ENCODE data around the gene MAB21L3.

- TF ChIP-seq, protein P1, sequence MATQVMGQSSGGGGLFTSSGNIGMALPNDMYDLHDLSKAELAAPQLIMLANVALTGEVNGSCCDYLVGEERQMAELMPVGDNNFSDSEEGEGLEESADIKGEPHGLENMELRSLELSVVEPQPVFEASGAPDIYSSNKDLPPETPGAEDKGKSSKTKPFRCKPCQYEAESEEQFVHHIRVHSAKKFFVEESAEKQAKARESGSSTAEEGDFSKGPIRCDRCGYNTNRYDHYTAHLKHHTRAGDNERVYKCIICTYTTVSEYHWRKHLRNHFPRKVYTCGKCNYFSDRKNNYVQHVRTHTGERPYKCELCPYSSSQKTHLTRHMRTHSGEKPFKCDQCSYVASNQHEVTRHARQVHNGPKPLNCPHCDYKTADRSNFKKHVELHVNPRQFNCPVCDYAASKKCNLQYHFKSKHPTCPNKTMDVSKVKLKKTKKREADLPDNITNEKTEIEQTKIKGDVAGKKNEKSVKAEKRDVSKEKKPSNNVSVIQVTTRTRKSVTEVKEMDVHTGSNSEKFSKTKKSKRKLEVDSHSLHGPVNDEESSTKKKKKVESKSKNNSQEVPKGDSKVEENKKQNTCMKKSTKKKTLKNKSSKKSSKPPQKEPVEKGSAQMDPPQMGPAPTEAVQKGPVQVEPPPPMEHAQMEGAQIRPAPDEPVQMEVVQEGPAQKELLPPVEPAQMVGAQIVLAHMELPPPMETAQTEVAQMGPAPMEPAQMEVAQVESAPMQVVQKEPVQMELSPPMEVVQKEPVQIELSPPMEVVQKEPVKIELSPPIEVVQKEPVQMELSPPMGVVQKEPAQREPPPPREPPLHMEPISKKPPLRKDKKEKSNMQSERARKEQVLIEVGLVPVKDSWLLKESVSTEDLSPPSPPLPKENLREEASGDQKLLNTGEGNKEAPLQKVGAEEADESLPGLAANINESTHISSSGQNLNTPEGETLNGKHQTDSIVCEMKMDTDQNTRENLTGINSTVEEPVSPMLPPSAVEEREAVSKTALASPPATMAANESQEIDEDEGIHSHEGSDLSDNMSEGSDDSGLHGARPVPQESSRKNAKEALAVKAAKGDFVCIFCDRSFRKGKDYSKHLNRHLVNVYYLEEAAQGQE (IDR thresholded peaks at IDR 0.05; ENCODE audit: low read depth), result no peak
- TF ChIP-seq MAX (IDR thresholded peaks at IDR 0.05), result no peak
- TF ChIP-seq CREB1 (IDR thresholded peaks at IDR 0.05; ENCODE audit: low read depth), result no peak
- TF ChIP-seq EP300 (IDR thresholded peaks at IDR 0.05; ENCODE audit: borderline replicate concordance), result no peak
- TF ChIP-seq, protein P2, sequence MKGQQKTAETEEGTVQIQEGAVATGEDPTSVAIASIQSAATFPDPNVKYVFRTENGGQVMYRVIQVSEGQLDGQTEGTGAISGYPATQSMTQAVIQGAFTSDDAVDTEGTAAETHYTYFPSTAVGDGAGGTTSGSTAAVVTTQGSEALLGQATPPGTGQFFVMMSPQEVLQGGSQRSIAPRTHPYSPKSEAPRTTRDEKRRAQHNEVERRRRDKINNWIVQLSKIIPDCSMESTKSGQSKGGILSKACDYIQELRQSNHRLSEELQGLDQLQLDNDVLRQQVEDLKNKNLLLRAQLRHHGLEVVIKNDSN (IDR thresholded peaks at IDR 0.05), result no peak
- TF ChIP-seq RAD21 (IDR thresholded peaks at IDR 0.05; ENCODE audit: low read depth), result no peak
- no peak for TF ChIP-seq TCF12 (IDR thresholded peaks at IDR 0.05; ENCODE audit: low read depth)
- TF ChIP-seq TAF1 (IDR thresholded peaks at IDR 0.05; ENCODE audit: low read depth), result no peak
- TF ChIP-seq EGR1 (IDR thresholded peaks at IDR 0.05), result no peak
Observed at GRCh38 chr1:116106646-116107045, 4.6 kb upstream of the MAB21L3 start.

Measured in Ishikawa (cell line).